IPS DF 6.9 (cell line): ENCODE results near the gene RBM28.

Source experiments
- DNase-seq: peaks from one replicate; pipeline ENCODE4 v3.0.0-alpha.2; 2013; ENCODE audit warnings: low read depth, low spot score
- H3K27ac ChIP-seq: one replicate; pipeline ENCODE4 v1.5.1; 2013; ENCODE audit warnings: low read length, control low read depth
- H3K27me3 ChIP-seq: 2 replicates; pipeline ENCODE4 v1.6.1; 2013; ENCODE audit warnings: mild to moderate bottlenecking, low read length; ENCODE audit not compliant: control insufficient read depth, insufficient read depth
- H3K36me3 ChIP-seq: 2 replicates; pipeline ENCODE4 v1.6.1; 2013; ENCODE audit warnings: low read length; ENCODE audit not compliant: control insufficient read depth, insufficient read depth
- H3K4me1 ChIP-seq: 2 replicates; pipeline ENCODE4 v1.6.1; 2013; ENCODE audit warnings: low read length; ENCODE audit not compliant: control insufficient read depth, insufficient read depth
- H3K4me3 ChIP-seq: 2 replicates; pipeline ENCODE4 v1.5.1; 2013; ENCODE audit warnings: mild to moderate bottlenecking, low read length
- H3K9me3 ChIP-seq: 2 replicates; pipeline ENCODE4 v1.6.1; 2013; ENCODE audit warnings: low read length, inconsistent platforms; ENCODE audit not compliant: control insufficient read depth, insufficient read depth
- WGBS: extraction: QIAGEN DNeasy Blood & Tissue Kit; methylation state at CpG from one replicate; pipeline ENCODE4 v1.1.7; 2013; ENCODE audit warnings: mixed read lengths, missing lambda C conversion rate; ENCODE audit not compliant: insufficient read length, insufficient coverage; 5-methylcytosine and 5-hydroxymethylcytosine counted together

RBM28 gene

DNA sequence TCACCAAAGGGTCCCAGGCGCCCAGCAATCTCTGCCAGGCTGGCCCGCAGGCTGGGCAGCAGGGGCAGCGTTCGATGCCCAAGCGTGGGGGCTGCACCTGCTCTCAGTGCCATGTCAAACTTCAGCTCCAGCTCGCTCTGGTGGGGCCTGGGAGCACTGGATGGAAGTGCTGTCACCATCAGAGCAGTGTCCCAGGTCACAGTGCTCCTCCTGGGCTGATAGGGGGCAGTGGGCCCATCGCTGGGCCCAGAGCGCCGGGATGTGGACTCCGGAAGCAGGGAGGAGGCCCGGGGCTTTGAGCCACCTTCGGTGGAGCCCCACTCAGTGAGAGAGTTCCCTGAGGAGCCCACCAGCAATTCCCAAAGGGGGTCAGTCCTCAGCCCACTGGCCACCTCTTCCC lies 15.6 kb upstream of the RBM28 start:
- Histone ChIP-seq H3K4me3 (no peak overlapping the region), H3K27ac (no peak overlapping the region), H3K36me3 (no peaks in the 10 kb centered on the region), H3K4me1 (0 out of 2 replicates have a peak, but pooled peaks cover 4% of the 10 kb centered on the region), H3K27me3 (peaks cover 37% of the 10 kb centered on the region), H3K9me3 (no peaks in the 10 kb centered on the region)
- DNase-seq = no peak
- WGBS = no CpG with 5 or more reads among the region's 12 CpGs

DNA sequence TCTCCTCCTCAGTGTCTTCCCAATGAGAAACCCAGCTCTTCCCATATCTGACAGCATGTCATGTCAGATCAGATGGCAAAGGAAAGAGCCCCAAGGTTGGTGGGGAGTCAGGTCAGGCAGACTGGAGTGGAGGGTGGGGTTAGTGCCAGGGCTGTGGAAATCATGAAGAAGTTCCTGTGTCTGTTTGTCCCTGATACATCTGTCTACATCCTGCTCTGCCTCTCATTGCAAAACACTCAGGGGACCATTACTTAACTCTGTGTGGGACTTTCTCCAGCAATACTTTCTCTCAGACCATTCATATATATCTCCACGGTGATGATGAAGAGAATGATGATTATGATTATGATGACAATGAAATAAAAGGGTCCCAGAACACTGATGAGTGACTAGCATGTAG lies 14.5 kb upstream of the RBM28 start:
- Histone ChIP-seq H3K4me3 (no peak overlapping the region), H3K36me3 (no peaks in the 10 kb centered on the region), H3K4me1 (0 out of 2 replicates have a peak, but pooled peaks cover 4% of the 10 kb centered on the region), H3K9me3 (no peaks in the 10 kb centered on the region), H3K27me3 (peaks cover 31% of the 10 kb centered on the region), H3K27ac (no peak overlapping the region)
- DNase-seq = no peak
- WGBS = no CpG with 5 or more reads among the region's 1 CpG

DNA sequence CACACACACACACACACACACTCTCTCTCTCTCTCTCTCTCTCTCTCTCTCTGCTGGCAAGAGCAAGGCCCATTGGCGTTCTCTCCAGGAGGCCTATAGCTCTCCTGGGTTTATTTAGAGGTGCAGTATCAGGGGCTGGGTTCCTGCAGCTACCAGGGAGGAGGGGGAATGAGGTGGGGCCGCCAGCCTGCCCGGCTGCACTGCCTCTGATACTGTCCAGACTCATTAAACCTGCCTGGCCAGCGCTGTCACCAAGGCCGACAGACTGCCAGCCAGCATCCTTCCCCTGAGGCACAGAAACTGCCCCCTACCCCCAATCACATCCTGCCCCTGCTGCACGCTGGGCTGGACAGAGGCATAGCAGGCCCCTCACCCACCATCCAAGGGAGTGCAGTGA lies 13.5 kb upstream of the RBM28 start:
- H3K27ac ChIP-seq = no peak overlapping the region
- peaks cover 28% of the 10 kb centered on the region for H3K27me3 ChIP-seq
- no CpG with 5 or more reads among the region's 6 CpGs for WGBS
- H3K4me1 ChIP-seq = peaks cover 4% of the 10 kb centered on the region; the same call in 1 of the 2 replicates
- H3K36me3 ChIP-seq = no peaks in the 10 kb centered on the region
- no peak for DNase-seq
- no peak overlapping the region for H3K4me3 ChIP-seq
- H3K9me3 ChIP-seq = no peaks in the 10 kb centered on the region

DNA sequence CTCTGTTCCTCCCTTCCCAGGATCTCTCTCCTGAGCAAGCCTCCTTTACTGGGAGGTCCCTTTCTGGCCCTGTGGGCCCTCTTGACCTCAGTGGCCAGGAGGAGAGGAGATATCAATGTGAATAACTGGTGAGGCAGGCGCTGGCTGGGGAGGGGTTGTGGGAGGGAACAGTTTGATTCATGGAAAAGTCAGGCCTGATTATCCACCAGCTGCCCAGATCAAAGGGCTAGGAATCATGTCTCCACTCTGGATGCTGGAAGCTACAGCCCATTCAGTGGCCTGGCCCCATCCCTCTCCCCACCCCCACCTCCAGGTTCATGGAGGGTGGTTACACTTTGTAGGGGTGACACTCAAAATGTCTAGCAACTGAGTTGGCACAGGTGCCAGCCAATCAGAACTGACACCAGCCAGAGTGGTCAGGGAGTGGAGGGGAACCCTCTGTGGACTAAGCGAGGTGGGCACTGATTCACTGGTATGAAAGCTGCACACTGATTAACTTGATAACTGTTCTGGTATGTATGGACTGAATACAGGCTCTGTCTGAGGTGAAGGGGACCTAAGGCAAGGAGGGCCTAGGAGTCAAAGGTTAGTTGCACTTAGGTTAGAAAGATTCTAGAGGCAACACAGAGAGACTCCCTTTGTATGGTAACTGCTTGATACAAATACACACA lies 13.0 kb upstream of the RBM28 start:
- WGBS = no CpG with 5 or more reads among the region's 2 CpGs
- Histone ChIP-seq H3K27me3 (peaks cover 23% of the 10 kb centered on the region; the same call in 1 of the 2 replicates), H3K36me3 (no peaks in the 10 kb centered on the region), H3K4me1 (peaks cover 3% of the 10 kb centered on the region; the same call in 1 of the 2 replicates), H3K4me3 (no peak overlapping the region), H3K9me3 (no peaks in the 10 kb centered on the region), H3K27ac (no peak overlapping the region)
- no peak for DNase-seq

DNA sequence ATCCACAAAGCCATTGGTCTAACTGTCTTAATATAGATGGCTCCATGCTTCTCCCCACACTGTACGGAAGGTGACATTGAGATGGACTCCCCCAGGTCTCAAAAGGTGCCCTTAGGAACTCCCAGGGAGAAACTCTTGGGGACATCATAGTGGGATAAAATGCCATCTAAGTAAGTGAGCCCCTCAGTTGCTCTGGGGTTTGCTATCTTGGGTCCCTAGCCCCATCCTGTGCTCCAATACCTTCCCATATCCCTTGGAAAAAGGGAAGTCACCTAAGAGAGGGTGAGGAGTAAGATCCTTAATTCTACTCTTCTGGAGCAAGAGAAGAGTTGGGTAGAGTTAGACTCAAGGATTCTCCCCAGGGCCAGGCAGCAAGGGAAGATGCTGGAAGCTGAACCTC lies 9.9 kb upstream of the RBM28 start:
- no peaks in the 10 kb centered on the region for H3K9me3 ChIP-seq
- no CpG with 5 or more reads among the region's 1 CpG for WGBS
- H3K27me3 ChIP-seq = peaks cover 31% of the 10 kb centered on the region; the same call in 1 of the 2 replicates
- no peak overlapping the region for H3K4me3 ChIP-seq
- no peak for DNase-seq
- peaks cover 4% of the 10 kb centered on the region; the same call in 1 of the 2 replicates for H3K4me1 ChIP-seq
- no peaks in the 10 kb centered on the region for H3K36me3 ChIP-seq
- no peak overlapping the region for H3K27ac ChIP-seq

DNA sequence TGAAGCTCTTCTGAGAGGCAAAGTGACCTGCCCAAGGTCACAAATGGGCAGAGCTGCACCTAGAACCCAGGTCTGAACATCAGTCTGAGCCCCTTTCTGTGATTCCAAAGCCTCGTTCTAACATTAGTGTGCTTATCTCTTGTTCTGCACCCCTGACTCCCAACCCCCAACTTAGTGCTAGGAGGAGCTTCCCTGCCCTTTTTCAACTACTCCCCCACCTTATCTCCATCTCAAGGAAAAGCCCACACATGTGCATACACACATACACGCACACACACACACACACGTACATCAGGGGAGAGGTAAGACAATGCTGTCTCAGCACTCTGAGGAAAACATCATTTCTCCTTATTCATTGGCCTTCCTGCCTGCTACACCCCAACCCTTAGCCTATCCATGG lies 9.5 kb upstream of the RBM28 start:
- H3K4me3 ChIP-seq = no peak overlapping the region
- peaks cover 31% of the 10 kb centered on the region; the same call in 1 of the 2 replicates for H3K27me3 ChIP-seq
- H3K9me3 ChIP-seq = no peaks in the 10 kb centered on the region
- no CpG with 5 or more reads among the region's 3 CpGs for WGBS
- H3K36me3 ChIP-seq = no peaks in the 10 kb centered on the region
- H3K27ac ChIP-seq = no peak overlapping the region
- H3K4me1 ChIP-seq = peaks cover 4% of the 10 kb centered on the region; the same call in 1 of the 2 replicates
- no peak for DNase-seq

DNA sequence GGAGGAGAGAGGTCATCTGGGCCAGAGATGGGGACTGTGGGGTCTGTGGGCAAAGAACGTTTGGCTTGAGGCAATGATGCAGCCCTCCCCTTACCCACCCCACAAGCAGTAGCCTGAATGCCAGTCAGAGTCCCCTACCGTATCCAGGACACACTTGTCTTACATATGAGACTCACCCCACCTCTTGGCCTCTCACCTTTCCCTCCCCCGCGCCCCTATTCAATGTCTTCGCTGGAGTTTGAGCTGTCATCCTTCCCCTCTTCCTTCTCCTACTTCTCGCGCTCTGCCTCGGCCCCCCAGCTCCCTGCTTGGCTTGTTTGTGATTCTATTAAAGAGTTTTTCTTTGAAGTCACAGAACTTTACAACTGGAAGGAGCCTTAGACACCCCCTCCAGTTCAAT lies 8.9 kb upstream of the RBM28 start:
- Histone ChIP-seq H3K36me3 (no peaks in the 10 kb centered on the region), H3K9me3 (no peaks in the 10 kb centered on the region), H3K27ac (no peak overlapping the region), H3K27me3 (peaks cover 31% of the 10 kb centered on the region; the same call in 1 of the 2 replicates), H3K4me1 (peaks cover 4% of the 10 kb centered on the region; the same call in 1 of the 2 replicates), H3K4me3 (no peak overlapping the region)
- no CpG with 5 or more reads among the region's 8 CpGs for WGBS
- no peak for DNase-seq

DNA sequence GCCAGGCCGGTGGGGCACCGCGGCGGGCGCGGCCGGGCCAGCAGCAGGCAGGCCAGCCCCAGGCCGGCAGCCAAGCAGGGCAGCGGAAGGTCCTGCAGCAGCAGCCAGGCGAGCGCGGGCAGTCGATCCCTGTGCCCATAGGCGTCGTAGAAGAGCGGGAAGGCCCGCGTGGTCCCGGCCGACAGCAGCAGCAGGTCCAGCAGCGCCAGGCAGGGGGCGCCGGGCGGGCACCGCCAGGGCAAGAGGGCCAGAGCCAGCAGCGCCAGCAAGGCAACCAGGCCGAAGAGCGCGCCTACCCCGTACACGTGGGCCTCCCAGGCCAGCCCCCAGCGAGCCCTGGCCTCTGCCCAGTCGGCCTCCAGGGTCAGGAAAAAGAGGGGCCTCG lies 8.4 kb upstream of the RBM28 start:
- WGBS = no CpG with 5 or more reads among the region's 34 CpGs

DNA sequence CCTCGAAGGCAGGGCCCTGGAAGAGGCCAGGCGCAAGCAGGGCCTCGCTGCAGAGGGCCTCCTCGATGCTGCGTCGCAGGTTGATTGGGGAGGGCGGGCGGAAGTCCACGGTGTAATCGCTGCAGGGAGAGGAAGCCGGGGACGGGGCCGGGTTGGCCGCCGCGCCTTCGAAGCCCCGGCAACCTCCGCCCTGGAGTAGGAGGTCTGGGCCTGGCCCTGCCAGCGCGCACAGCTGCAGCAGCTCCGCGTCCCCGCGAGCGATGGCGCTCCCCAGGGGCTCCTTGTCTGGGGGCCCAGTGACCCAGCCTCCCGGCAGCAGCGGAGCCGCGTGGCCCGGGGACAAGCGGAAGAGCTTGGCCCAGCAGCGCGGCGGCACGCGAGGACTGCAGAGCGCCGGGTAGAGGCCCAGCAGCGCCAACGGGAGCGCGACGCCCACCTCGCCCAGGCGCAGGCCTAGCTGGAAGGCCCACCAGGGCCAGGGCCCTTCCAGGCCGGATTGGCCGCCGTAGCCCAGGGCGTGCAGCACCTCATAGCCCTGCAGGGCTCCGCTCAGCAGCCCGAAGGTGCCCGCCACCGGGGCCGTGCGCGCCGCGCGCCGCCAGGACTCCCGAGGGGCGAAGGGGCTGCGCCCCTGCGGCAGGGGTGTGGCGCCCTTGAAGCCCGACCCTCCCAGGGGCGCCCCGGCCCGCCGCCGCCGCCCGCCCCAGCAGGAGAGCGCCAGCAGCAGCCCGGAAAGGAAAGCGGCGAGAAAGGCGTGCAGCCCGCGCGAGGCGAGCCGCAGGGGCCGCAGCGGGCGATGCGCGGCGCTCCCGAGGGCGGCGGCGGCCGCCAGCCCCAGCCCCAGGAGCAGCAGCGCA lies 7.8 kb upstream of the RBM28 start:
- Histone ChIP-seq H3K4me3 (peak overlapping the region; percentile 2; the same call in 1 of the 2 replicates), H3K27me3 (peaks cover 31% of the 10 kb centered on the region; the same call in 1 of the 2 replicates), H3K4me1 (peaks cover 3% of the 10 kb centered on the region; the same call in 1 of the 2 replicates), H3K9me3 (no peaks in the 10 kb centered on the region), H3K27ac (no peak overlapping the region), H3K36me3 (no peaks in the 10 kb centered on the region)
- DNase-seq = no peak
- no CpG with 5 or more reads among the region's 97 CpGs for WGBS

More for the DNA sequence above, 8.4 kb upstream of the RBM28 start:
- no peak for DNase-seq
- Histone ChIP-seq H3K4me1 (peaks cover 3% of the 10 kb centered on the region; the same call in 1 of the 2 replicates), H3K27ac (no peak overlapping the region), H3K9me3 (no peaks in the 10 kb centered on the region), H3K36me3 (no peaks in the 10 kb centered on the region), H3K27me3 (peaks cover 31% of the 10 kb centered on the region; the same call in 1 of the 2 replicates), H3K4me3 (no peak overlapping the region)

DNA sequence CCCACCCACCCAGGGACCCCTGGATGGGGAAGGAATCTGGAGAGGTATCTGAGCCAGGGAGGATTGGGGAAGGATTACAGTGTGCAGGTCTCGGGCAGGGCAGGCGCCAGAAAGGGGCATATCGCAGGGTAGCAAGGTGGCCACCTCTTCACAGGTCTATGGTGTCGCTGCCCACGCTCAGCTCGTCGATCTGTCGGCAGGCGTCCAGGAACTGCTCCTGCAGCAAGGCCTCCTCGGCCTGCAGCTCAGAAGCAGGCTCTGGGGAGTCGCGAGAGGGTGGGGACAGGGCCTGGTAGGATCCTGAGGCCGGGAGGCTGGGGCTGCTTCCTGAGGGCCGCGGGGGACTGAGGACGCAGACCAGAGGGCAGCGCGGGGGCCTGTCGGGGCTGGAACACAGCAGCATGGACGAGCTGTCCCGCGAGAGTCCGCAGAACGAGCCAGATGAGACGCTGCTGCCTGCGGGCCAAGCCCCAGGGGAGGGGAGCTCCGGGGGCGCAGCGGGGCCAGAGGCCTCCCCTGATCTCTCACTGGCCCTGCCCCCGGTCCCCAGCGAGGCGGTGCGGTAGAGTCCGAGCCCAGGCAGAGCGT lies 7.1 kb upstream of the RBM28 start:
- no peak overlapping the region for H3K27ac ChIP-seq
- H3K4me1 ChIP-seq = peaks cover 3% of the 10 kb centered on the region; the same call in 1 of the 2 replicates
- no peak overlapping the region for H3K4me3 ChIP-seq
- WGBS = no CpG with 5 or more reads among the region's 35 CpGs
- no peak for DNase-seq
- H3K9me3 ChIP-seq = no peaks in the 10 kb centered on the region
- H3K36me3 ChIP-seq = no peaks in the 10 kb centered on the region
- peaks cover 31% of the 10 kb centered on the region; the same call in 1 of the 2 replicates for H3K27me3 ChIP-seq
